ENCODE data around the gene CD200. TPM values are rescaled to one million over a fixed set of nuclear protein-coding genes. Genes with fewer than 3 reads are reported as not detected.

CD200 gene
- total RNA-seq, 1 experiment from 2014 or later, result 46.8 TPM

GRCh38 chr3:112293368-112294321, 39.3 kb upstream of the CD200 start, which contains the start of gene SLC9C1 (continued):
- TF ChIP-seq, protein P1, sequence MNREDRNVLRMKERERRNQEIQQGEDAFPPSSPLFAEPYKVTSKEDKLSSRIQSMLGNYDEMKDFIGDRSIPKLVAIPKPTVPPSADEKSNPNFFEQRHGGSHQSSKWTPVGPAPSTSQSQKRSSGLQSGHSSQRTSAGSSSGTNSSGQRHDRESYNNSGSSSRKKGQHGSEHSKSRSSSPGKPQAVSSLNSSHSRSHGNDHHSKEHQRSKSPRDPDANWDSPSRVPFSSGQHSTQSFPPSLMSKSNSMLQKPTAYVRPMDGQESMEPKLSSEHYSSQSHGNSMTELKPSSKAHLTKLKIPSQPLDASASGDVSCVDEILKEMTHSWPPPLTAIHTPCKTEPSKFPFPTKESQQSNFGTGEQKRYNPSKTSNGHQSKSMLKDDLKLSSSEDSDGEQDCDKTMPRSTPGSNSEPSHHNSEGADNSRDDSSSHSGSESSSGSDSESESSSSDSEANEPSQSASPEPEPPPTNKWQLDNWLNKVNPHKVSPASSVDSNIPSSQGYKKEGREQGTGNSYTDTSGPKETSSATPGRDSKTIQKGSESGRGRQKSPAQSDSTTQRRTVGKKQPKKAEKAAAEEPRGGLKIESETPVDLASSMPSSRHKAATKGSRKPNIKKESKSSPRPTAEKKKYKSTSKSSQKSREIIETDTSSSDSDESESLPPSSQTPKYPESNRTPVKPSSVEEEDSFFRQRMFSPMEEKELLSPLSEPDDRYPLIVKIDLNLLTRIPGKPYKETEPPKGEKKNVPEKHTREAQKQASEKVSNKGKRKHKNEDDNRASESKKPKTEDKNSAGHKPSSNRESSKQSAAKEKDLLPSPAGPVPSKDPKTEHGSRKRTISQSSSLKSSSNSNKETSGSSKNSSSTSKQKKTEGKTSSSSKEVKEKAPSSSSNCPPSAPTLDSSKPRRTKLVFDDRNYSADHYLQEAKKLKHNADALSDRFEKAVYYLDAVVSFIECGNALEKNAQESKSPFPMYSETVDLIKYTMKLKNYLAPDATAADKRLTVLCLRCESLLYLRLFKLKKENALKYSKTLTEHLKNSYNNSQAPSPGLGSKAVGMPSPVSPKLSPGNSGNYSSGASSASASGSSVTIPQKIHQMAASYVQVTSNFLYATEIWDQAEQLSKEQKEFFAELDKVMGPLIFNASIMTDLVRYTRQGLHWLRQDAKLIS (CRISPR knock-in tag; IDR thresholded peaks at IDR 0.05; ENCODE audit: borderline replicate concordance), result peak; percentile 45; the same call in 1 of the 2 replicates
- TF ChIP-seq ZNF232 (CRISPR knock-in tag; IDR thresholded peaks at IDR 0.05) (peak; percentile 28; the same call in 1 of the 2 replicates), MAX (CRISPR knock-in tag; IDR thresholded peaks at IDR 0.05) (peak; percentile 52), NR2C2 (CRISPR knock-in tag; IDR thresholded peaks at IDR 0.05) (no peak), HMGXB4 (CRISPR knock-in tag; IDR thresholded peaks at IDR 0.05) (no peak), ZNF512 (CRISPR knock-in tag; IDR thresholded peaks at IDR 0.05; ENCODE audit: borderline replicate concordance) (no peak), CBFB (CRISPR knock-in tag; IDR thresholded peaks at IDR 0.05; ENCODE audit: low read depth) (no peak), TP53 (CRISPR knock-in tag; IDR thresholded peaks at IDR 0.05) (no peak), ZNF671 (CRISPR knock-in tag; IDR thresholded peaks at IDR 0.05) (no peak)
- TF ChIP-seq, protein P2, sequence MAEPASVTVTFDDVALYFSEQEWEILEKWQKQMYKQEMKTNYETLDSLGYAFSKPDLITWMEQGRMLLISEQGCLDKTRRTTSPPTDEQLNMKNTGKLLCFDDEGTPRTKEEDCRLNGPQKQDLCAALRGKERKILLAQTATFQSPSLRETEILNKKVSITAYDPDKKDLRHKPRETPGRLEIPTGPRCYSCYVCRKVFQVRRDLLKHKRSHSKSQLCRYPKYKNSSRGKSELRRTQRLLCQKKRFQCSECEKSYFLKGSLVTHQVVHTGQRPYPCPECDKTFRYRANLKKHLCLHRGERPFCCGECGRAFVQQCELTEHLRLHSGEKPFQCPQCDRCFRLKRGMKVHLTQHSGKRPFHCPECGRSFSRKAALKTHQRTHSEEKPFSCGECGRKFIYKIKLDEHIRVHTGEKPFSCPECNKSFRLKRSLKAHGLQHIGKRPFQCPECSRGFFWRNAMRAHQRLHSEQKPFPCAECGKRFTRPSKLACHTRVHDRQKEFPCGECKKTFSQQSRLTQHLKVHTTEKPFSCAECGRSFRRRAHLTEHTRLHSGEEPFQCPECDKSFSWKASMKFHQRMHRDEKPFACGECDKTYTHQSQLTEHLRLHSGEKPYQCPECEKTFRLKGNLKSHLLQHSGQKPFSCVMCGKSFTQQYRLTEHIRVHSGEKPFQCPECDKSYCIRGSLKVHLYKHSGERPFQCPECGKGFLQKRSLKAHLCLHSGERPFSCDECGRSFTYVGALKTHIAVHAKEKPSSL (CRISPR knock-in tag; conservative IDR thresholded peaks at IDR 0.05), result no peak
- TF ChIP-seq, protein P3, sequence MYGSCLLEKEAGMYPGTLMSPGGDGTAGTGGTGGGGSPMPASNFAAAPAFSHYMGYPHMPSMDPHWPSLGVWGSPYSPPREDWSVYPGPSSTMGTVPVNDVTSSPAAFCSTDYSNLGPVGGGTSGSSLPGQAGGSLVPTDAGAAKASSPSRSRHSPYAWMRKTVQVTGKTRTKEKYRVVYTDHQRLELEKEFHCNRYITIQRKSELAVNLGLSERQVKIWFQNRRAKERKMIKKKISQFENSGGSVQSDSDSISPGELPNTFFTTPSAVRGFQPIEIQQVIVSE (CRISPR knock-in tag; IDR thresholded peaks at IDR 0.05; ENCODE audit: borderline replicate concordance), result no peak
- TF ChIP-seq, protein P4, sequence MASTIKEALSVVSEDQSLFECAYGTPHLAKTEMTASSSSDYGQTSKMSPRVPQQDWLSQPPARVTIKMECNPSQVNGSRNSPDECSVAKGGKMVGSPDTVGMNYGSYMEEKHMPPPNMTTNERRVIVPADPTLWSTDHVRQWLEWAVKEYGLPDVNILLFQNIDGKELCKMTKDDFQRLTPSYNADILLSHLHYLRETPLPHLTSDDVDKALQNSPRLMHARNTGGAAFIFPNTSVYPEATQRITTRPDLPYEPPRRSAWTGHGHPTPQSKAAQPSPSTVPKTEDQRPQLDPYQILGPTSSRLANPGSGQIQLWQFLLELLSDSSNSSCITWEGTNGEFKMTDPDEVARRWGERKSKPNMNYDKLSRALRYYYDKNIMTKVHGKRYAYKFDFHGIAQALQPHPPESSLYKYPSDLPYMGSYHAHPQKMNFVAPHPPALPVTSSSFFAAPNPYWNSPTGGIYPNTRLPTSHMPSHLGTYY (CRISPR knock-in tag; IDR thresholded peaks at IDR 0.05), result no peak
- TF ChIP-seq, protein P5, sequence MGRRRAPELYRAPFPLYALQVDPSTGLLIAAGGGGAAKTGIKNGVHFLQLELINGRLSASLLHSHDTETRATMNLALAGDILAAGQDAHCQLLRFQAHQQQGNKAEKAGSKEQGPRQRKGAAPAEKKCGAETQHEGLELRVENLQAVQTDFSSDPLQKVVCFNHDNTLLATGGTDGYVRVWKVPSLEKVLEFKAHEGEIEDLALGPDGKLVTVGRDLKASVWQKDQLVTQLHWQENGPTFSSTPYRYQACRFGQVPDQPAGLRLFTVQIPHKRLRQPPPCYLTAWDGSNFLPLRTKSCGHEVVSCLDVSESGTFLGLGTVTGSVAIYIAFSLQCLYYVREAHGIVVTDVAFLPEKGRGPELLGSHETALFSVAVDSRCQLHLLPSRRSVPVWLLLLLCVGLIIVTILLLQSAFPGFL (CRISPR knock-in tag; IDR thresholded peaks at IDR 0.05; ENCODE audit: borderline replicate concordance), result no peak

Data from WTC11 (cell line).